Muscle layer of colon (tissue), 2 donors: ENCODE data around the gene MNAT1.
"Not testable (repeated sequence)": the region's sequence is repeated elsewhere in the genome, so short reads cannot be mapped to it uniquely, and the experiment has no call there.

Experiments used
- H3K27ac ChIP-seq: one replicate; pipeline ENCODE4 v1.7.0; 2013; ENCODE audit warnings: low read depth, mild to moderate bottlenecking, low read length, moderate library complexity
- H3K27me3 ChIP-seq, 2 donors: one replicate each; pipeline ENCODE4 v1.7.0; 2013; ENCODE audit warnings: low read length in 2 of 2, mild to moderate bottlenecking in 2 of 2; ENCODE audit not compliant: insufficient read depth in 2 of 2, control insufficient read depth in 1 of 2
- H3K36me3 ChIP-seq: one replicate; pipeline ENCODE4 v1.7.0; 2013; ENCODE audit warnings: mild to moderate bottlenecking, low read length; ENCODE audit not compliant: insufficient read depth
- H3K4me1 ChIP-seq: one replicate; pipeline ENCODE4 v1.7.0; 2013; ENCODE audit warnings: mild to moderate bottlenecking, low read length; ENCODE audit not compliant: insufficient read depth
- H3K4me3 ChIP-seq, 2 donors: one replicate each; pipeline ENCODE4 v1.7.0; 2013; ENCODE audit warnings: low read length in 2 of 2, low read depth in 1 of 2, mild to moderate bottlenecking in 1 of 2, moderate library complexity in 1 of 2
- H3K9ac ChIP-seq: one replicate; pipeline ENCODE4 v1.7.0; 2013; ENCODE audit warnings: low read length
- H3K9me3 ChIP-seq: one replicate; pipeline ENCODE4 v1.7.0; 2013; ENCODE audit warnings: mild to moderate bottlenecking, low read length
- donor health status: abdominal sarcoma.
- donor health status: Adenocarcinoma of cecum.

The MNAT1 gene

DNA sequence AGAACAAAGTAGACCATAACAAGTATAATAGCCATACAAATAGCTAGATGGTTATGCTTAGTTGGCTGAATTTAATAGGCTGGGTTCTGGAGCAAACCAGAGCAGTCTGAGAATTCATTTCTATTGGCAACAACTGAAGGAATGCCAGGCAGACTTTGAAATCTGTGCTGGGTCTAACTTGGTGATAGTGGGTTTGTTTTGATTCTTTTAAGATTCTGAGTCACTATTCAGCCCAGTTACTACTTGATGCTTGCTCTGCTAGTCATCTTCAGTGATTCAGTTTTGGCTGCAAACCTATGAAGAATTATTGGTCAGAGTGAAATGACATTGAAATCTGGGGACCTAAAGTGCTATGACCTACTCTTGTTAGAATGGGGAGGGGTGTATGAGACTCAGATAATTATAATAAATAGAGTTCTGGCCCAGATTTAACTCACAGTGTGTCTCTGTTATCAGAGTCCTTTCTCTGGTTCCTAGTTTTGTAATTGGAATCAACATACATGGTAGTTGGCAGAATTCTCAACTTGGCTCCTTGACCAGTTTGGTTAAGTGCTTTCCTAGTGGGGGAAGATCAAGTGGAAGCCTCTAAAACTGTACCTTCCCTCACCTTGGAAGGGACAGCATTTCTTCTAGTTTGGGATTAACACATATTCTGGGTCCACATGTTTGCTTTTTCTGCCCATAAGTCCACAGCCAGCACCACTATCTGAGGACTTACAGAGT lies 43.5 kb downstream of the MNAT1 start:
- Histone ChIP-seq H3K9me3 (no peaks in the 10 kb centered on the region), H3K4me3 (no peak overlapping the region), H3K36me3 (no peaks in the 10 kb centered on the region), H3K27ac (no peak overlapping the region), H3K4me1 (peaks cover 14% of the 10 kb centered on the region), H3K9ac (no peak overlapping the region), H3K27me3 (no peaks in the 10 kb centered on the region)

DNA sequence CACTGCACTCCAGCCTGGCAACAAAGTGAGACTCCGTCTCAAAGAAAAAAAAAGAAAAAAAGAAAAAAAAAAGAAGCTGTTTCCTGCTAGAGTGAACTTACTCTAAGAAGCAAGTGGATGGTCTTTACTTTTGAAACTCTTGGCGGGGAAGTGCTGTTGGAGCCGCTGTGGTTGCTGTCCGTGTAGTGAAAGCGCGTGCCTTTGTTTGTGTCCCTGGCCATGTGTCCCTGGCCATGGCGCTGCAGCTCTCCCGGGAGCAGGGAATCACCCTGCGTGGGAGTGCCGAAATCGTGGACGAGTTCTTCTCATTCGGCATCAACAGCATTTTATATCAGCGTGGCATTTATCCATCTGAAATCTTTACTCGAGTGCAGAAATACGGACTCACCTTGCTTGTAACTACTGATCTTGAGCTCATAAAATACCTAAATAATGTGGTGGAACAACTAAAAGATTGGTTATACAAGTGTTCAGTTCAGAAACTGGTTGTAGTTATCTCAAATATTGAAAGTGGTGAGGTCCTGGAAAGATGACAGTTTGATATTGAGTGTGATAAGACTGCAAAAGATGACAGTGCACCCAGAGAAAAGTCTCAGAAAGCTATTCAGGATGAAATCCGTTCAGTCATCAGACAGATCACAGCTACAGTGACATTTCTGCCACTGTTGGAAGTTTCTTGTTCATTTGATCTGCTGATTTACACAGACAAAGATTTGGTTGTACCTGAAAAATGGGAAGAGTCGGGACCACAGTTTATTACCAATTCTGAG lies 45.4 kb downstream of the MNAT1 start:
- H3K27ac ChIP-seq, H3K9ac ChIP-seq, H3K27me3 ChIP-seq, H3K4me3 ChIP-seq, H3K9me3 ChIP-seq, H3K36me3 ChIP-seq: not testable (repeated sequence)
- peaks cover 16% of the 10 kb centered on the region for H3K4me1 ChIP-seq

GRCh38 chr14:60780558-60780957 lies 46.0 kb downstream of the MNAT1 start:
- H3K9me3 ChIP-seq, H3K36me3 ChIP-seq, H3K9ac ChIP-seq, H3K27ac ChIP-seq, H3K27me3 ChIP-seq, H3K4me3 ChIP-seq: not testable (repeated sequence)
- H3K4me1 ChIP-seq, result peaks cover 16% of the 10 kb centered on the region

GRCh38 chr14:60786905-60787304 lies 52.3 kb downstream of the MNAT1 start:
- Histone ChIP-seq H3K4me1 (peaks cover 4% of the 10 kb centered on the region), H3K4me3 (no peak overlapping the region), H3K27ac (no peak overlapping the region), H3K9me3 (no peaks in the 10 kb centered on the region), H3K9ac (no peak overlapping the region), H3K36me3 (no peaks in the 10 kb centered on the region), H3K27me3 (no peaks in the 10 kb centered on the region)

- Histone ChIP-seq H3K36me3 (no peaks in the 10 kb centered on the region), H3K27me3 (no peaks in the 10 kb centered on the region), H3K9me3 (no peaks in the 10 kb centered on the region), H3K27ac (no peak overlapping the region), H3K9ac (no peak overlapping the region), H3K4me3 (no peak overlapping the region), H3K4me1 (no peaks in the 10 kb centered on the region)
Measured at GRCh38 chr14:60789656-60790055, 55.1 kb downstream of the MNAT1 start.

GRCh38 chr14:60790850-60791249 lies 56.3 kb downstream of the MNAT1 start:
- Histone ChIP-seq H3K9me3 (no peaks in the 10 kb centered on the region), H3K9ac (no peak overlapping the region), H3K27ac (no peak overlapping the region), H3K4me1 (no peaks in the 10 kb centered on the region), H3K27me3 (no peaks in the 10 kb centered on the region), H3K4me3 (no peak overlapping the region), H3K36me3 (no peaks in the 10 kb centered on the region)

DNA sequence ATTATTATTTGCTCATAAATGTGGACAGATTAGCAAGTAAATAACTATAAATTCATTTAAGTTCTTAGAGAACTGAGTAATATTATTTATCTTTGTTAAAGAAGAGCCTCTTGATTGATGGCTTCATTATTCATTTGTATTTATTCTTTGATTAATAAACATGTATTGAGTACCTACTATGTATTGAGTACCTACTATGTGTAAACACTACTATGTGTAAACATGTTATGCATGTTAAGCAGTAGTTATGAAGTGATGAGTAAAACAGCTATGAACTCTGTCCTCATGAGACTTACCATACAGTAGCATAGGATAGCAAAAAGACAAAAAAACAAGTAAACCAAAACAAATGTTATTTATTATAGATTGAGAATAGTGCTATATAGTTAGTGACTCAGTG lies 61.9 kb downstream of the MNAT1 start:
- no peak overlapping the region for H3K9ac ChIP-seq
- H3K27ac ChIP-seq, result no peak overlapping the region
- no peak overlapping the region for H3K4me3 ChIP-seq
- no peaks in the 10 kb centered on the region for H3K4me1 ChIP-seq
- H3K36me3 ChIP-seq, result no peaks in the 10 kb centered on the region
- no peaks in the 10 kb centered on the region for H3K9me3 ChIP-seq
- H3K27me3 ChIP-seq, result no peaks in the 10 kb centered on the region

DNA sequence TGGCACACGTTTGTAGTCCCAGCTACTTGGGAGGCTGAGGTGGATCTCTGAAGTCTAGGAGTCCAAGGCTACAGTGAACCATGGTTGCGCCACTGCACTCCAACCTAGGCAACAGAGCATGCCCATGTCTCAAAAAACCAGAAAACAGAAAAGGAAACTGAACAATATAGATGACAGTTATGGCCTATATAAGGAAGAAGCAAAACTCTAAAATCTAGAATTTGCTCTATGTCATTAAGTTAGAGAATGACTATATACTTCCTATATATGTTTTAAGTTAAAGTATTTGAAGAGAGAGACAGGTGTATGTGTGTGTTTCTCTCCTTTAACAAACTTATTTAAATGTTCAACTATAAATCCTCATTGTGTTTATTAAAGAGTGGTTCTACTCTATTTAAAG lies 65.8 kb downstream of the MNAT1 start:
- Histone ChIP-seq H3K4me3 (no peak overlapping the region), H3K27ac (no peak overlapping the region), H3K4me1 (no peaks in the 10 kb centered on the region), H3K9ac (no peak overlapping the region), H3K9me3 (no peaks in the 10 kb centered on the region), H3K36me3 (no peaks in the 10 kb centered on the region), H3K27me3 (no peaks in the 10 kb centered on the region)

DNA sequence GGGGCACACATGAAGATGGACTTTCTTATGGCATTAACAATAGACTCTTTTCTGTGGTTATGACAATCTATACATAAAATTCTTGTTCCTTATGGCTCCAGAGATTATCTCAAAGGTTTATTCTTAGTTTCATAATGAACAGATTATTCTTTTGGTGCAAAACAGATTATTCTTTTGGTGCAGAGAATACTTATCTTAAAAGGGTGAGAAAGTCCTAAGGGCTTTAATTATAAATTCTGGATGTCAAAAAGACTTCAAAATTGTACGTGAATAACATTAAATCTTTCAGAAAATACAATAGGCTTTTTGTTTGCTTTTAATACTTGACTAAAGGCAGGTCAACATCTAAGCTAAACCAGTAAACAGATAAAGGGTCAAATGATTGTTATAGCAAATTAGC lies 69.3 kb downstream of the MNAT1 start:
- Histone ChIP-seq H3K27ac (no peak overlapping the region), H3K4me1 (no peaks in the 10 kb centered on the region), H3K4me3 (no peak overlapping the region), H3K27me3 (no peaks in the 10 kb centered on the region), H3K36me3 (peaks cover 4% of the 10 kb centered on the region), H3K9ac (no peak overlapping the region), H3K9me3 (no peaks in the 10 kb centered on the region)

- Histone ChIP-seq H3K27me3 (no peaks in the 10 kb centered on the region), H3K4me1 (no peaks in the 10 kb centered on the region), H3K27ac (no peak overlapping the region)
Measured at GRCh38 chr14:60805841-60806430, 71.4 kb downstream of the MNAT1 start.

GRCh38 chr14:60807247-60807646 lies 72.7 kb downstream of the MNAT1 start:
- no peak overlapping the region for H3K27ac ChIP-seq
- H3K27me3 ChIP-seq, result no peaks in the 10 kb centered on the region

More at GRCh38 chr14:60805841-60806430, 71.4 kb downstream of the MNAT1 start:
- Histone ChIP-seq H3K36me3 (peaks cover 4% of the 10 kb centered on the region), H3K9me3 (no peaks in the 10 kb centered on the region), H3K4me3 (no peak overlapping the region), H3K9ac (no peak overlapping the region)

More at GRCh38 chr14:60807247-60807646, 72.7 kb downstream of the MNAT1 start:
- H3K9ac ChIP-seq, result no peak overlapping the region
- H3K36me3 ChIP-seq, result peaks cover 8% of the 10 kb centered on the region
- no peak overlapping the region for H3K4me3 ChIP-seq
- H3K9me3 ChIP-seq, result no peaks in the 10 kb centered on the region
- H3K4me1 ChIP-seq, result no peaks in the 10 kb centered on the region
